SK-N-MC (cell line): ENCODE measurements around the gene MYBBP1A.
"Not testable (repeated sequence)": the region's sequence is repeated elsewhere in the genome, so short reads cannot be mapped to it uniquely, and the experiment has no call there.

Experiments
- DNase-seq: peaks from one replicate; pipeline ENCODE4 v3.0.0-alpha.2; 2011; ENCODE audit warnings: low read depth, low spot score
- H3K27ac ChIP-seq: fragments of 200-600 bp; sonication (generic); 2 replicates; pipeline ENCODE4 v1.5.1; 2016; ENCODE audit warnings: mixed run types
- H3K36me3 ChIP-seq: fragments of 200-600 bp; sonication (generic); 2 replicates; pipeline ENCODE4 v1.6.1; 2017; ENCODE audit warnings: antibody characterized with exemption, low read length, mixed read lengths; ENCODE audit not compliant: insufficient read depth
- H3K4me3 ChIP-seq: fragments of 200-600 bp; sonication (generic); 2 replicates; pipeline ENCODE4 v1.5.1; 2016
- H3K9ac ChIP-seq: fragments of 200-600 bp; sonication (generic); 2 replicates; pipeline ENCODE4 v1.8.0; 2017; ENCODE audit warnings: mixed run types, mixed read lengths; ENCODE audit not compliant: insufficient read length
- H3K9me3 ChIP-seq: fragments of 200-600 bp; sonication (generic); 2 replicates; pipeline ENCODE4 v1.6.1; 2017; ENCODE audit warnings: low read depth, mild to moderate bottlenecking, antibody characterized with exemption, low read length, moderate library complexity, mixed read lengths
- EZH2 ChIP-seq: fragments of 200-600 bp; sonication (generic); IDR thresholded peaks from one replicate; pipeline ENCODE4 v1.6.1; 2017; ENCODE audit warnings: antibody characterized with exemption
- FOXP2 ChIP-seq: optimal IDR thresholded peaks from 2 replicates; pipeline ENCODE3; 2011; ENCODE audit warnings: mild to moderate bottlenecking, moderate library complexity; ENCODE audit not compliant: insufficient read depth; ENCODE audit errors: extremely low read length, control extremely low read depth
- POLR2AphosphoS5 ChIP-seq: IDR thresholded peaks from 2 replicates; pipeline ENCODE4 v1.6.1; 2012; ENCODE audit warnings: mild to moderate bottlenecking, low read depth, low read length, borderline replicate concordance

MYBBP1A gene

GRCh38 chr17:4598776-4599504 is 43.8 kb upstream of the MYBBP1A start:
- Histone ChIP-seq H3K36me3 (no peaks in the 10 kb centered on the region), H3K9ac (no peak overlapping the region), H3K27ac (no peak overlapping the region), H3K4me3 (no peak overlapping the region; the same call in 1 of the 2 replicates), H3K9me3 (no peaks in the 10 kb centered on the region)
- TF ChIP-seq FOXP2: no peak
- TF ChIP-seq EZH2: no peak
- no peak for TF ChIP-seq POLR2AphosphoS5
- no peak for DNase-seq

GRCh38 chr17:4597975-4598374 is 42.8 kb upstream of the MYBBP1A start:
- TF ChIP-seq EZH2: no peak
- no peak for TF ChIP-seq POLR2AphosphoS5
- TF ChIP-seq FOXP2: no peak
- Histone ChIP-seq H3K9ac (no peak overlapping the region), H3K27ac (no peak overlapping the region), H3K4me3 (no peak overlapping the region), H3K36me3 (no peaks in the 10 kb centered on the region), H3K9me3 (no peaks in the 10 kb centered on the region)
- DNase-seq: no peak

GRCh38 chr17:4596636-4597380 is 41.6 kb upstream of the MYBBP1A start:
- no peak overlapping the region for H3K27ac ChIP-seq
- H3K9me3 ChIP-seq: no peaks in the 10 kb centered on the region
- no peak overlapping the region for H3K4me3 ChIP-seq
- H3K36me3 ChIP-seq: no peaks in the 10 kb centered on the region
- no peak overlapping the region for H3K9ac ChIP-seq
- DNase-seq: no peak
- TF ChIP-seq EZH2 (no peak), POLR2AphosphoS5 (no peak), FOXP2 (no peak)

- not testable (repeated sequence) for H3K36me3 ChIP-seq, DNase-seq, H3K27ac ChIP-seq, H3K9me3 ChIP-seq, H3K9ac ChIP-seq, H3K4me3 ChIP-seq
Observed at GRCh38 chr17:4595685-4596342, 40.6 kb upstream of the MYBBP1A start.

- TF ChIP-seq POLR2AphosphoS5 (no peak), EZH2 (no peak), FOXP2 (no peak)
- DNase-seq: no peak
Observed at GRCh38 chr17:4594931-4595684, 39.9 kb upstream of the MYBBP1A start.

DNA sequence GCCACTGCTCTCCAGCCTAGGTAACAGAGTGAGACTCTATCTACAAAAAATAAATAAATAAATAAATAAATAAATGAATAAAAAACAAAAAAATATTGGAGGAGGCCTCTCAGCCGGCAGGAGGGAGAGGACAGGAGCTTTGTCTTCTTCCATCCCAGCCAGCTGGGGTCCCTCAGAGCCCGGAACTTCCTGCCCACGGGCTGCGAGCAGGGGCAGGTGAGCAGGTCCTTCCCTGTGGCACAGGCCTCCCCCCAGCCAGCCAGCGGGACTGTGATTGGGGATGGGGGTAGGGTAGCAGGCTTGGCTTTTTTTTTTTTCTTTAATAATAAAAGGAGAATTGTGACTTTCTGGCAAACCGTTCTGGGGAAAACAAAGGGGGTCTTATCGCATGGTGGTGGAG is 39.2 kb upstream of the MYBBP1A start:
- H3K27ac ChIP-seq: no peak overlapping the region
- TF ChIP-seq POLR2AphosphoS5 (no peak), EZH2 (no peak), FOXP2 (no peak)
- H3K9ac ChIP-seq: no peak overlapping the region
- H3K9me3 ChIP-seq: no peaks in the 10 kb centered on the region
- no peak overlapping the region for H3K4me3 ChIP-seq
- no peaks in the 10 kb centered on the region for H3K36me3 ChIP-seq
- no peak for DNase-seq

More at GRCh38 chr17:4594931-4595684, 39.9 kb upstream of the MYBBP1A start:
- H3K36me3 ChIP-seq: no peaks in the 10 kb centered on the region
- no peaks in the 10 kb centered on the region for H3K9me3 ChIP-seq
- H3K4me3 ChIP-seq: no peak overlapping the region
- no peak overlapping the region for H3K9ac ChIP-seq
- no peak overlapping the region for H3K27ac ChIP-seq

DNA sequence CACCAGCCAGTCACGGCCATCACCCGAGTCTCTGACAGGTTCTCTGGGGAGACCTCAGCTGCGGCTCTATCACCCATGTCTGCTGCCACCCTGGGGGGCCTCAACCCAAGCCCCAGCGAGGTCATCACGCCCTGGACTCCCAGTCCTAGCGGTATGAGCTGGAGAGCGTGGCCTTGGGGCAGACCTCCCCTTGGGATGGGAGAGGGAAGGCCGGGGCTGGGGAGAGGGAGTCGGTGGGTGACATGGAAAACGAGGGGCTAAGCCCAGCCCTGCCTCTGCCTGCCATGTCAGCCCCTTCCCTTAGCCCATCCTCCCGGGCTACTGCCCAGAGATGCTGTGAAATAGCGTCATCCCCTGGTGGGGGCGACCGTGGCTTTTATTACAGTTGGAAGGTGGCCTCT is 37.8 kb upstream of the MYBBP1A start:
- Histone ChIP-seq H3K9ac (no peak overlapping the region), H3K4me3 (no peak overlapping the region), H3K27ac (no peak overlapping the region), H3K9me3 (no peaks in the 10 kb centered on the region), H3K36me3 (no peaks in the 10 kb centered on the region)
- no peak for TF ChIP-seq FOXP2
- no peak for TF ChIP-seq EZH2
- no peak for TF ChIP-seq POLR2AphosphoS5
- no peak for DNase-seq

DNA sequence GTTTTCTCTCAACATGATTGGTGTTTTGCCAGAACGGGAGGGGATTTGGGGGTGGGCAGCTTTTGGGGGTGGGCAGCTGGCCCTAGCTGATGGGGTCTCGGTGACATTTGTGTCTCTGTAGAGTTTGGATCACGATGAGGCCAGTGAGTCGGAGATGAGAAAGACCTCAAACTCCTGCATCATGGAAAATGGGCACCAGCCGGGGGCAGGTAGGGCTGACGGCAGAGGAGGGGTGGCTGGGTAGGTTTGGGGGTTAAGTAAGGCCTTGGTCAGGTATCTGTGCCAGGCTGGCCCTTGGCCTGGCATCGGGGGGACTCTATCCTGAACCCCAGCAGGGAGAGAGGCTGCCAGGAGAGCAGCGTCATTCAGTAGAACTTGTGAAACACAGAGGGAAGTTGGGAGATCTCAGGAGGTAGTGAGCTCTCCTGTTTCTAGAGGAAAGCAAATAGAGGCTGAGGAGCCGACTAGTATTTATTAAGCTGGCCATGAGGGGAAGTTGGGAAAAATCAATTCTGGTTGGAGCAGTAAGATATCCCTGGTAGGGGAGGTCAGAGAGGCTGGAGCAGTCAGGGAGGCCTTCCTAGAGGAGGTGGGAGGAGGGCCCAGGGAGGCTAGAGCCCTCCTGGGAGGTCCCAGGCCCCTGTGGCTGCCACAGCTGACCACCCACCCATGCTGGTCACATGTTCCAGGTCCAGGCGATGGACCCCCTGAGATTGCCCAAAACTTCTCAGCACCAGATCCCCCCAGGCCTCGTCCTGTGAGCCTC is 37.2 kb upstream of the MYBBP1A start:
- H3K9ac ChIP-seq: no peak overlapping the region
- no peaks in the 10 kb centered on the region for H3K36me3 ChIP-seq
- TF ChIP-seq POLR2AphosphoS5 (no peak), EZH2 (no peak), FOXP2 (no peak)
- no peak overlapping the region for H3K4me3 ChIP-seq
- H3K9me3 ChIP-seq: no peaks in the 10 kb centered on the region
- DNase-seq: no peak
- H3K27ac ChIP-seq: no peak overlapping the region
